Memory B cell (primary cell): ENCODE data around the gene NRF1.

Experiments
- ATAC-seq: fragments of 150-1000 bp; cut with Tn5 transposase; 2 replicates; pipeline ENCODE4 v1.10.0; 2021; ENCODE audit warnings: low read depth, mild to moderate bottlenecking, moderate library complexity
- DNase-seq, 2 donors: peaks; one replicate each; pipeline ENCODE4 v3.0.0; 2022; ENCODE audit warnings: low spot score in 2 of 2
- H3K27ac Mint-ChIP-seq: one replicate; pipeline ENCODE4 v1.8.0; 2022; ENCODE audit warnings: mild to moderate bottlenecking, moderate library complexity, mixed read lengths
- H3K27me3 Mint-ChIP-seq: one replicate; pipeline ENCODE4 v1.8.0; 2022; ENCODE audit warnings: mixed read lengths
- H3K36me3 Mint-ChIP-seq: one replicate; pipeline ENCODE4 v1.8.0; 2022; ENCODE audit warnings: mild to moderate bottlenecking, mixed read lengths
- H3K4me1 Mint-ChIP-seq: one replicate; pipeline ENCODE4 v1.8.0; 2022; ENCODE audit warnings: mixed read lengths
- H3K4me3 Mint-ChIP-seq: one replicate; pipeline ENCODE4 v1.8.0; 2022; ENCODE audit warnings: mild to moderate bottlenecking, moderate library complexity, mixed read lengths
- H3K9me3 Mint-ChIP-seq: one replicate; pipeline ENCODE4 v1.8.0; 2022; ENCODE audit warnings: mixed read lengths

NRF1 gene

DNA sequence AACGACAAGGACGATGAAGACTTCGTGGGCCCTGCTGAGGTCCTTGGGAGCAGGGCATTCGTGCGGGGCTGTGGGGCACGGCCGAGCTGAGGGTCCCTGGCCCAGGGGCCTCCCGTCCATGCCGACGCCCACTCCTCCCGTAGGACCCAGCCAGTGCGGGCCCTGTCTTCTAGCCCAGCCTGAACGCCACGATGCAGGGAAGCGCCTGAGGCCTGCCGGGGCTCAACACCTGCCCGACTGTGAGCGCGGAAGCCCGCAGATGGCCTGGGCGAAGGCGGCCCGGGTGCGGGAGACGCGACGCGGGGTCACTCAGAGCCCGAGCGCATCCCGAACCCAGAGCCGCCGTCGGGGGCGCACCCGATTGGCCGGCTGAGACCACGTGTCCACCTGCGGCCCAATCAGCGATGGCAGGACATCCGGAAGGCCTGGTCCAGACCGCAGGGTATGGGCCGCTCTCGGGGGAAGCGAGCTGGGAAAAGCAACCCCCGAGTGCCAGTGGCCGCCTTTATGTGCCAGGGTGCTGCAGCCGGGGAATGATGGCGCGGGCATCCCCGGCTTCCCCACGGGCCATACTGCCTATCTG, 151.0 kb downstream of the NRF1 start:
- no peak for DNase-seq
- peaks cover 5% of the 10 kb centered on the region for H3K4me1 Mint-ChIP-seq
- H3K4me3 Mint-ChIP-seq, result no peak overlapping the region
- H3K36me3 Mint-ChIP-seq, result peaks cover 2% of the 10 kb centered on the region
- no peak for ATAC-seq
- H3K27me3 Mint-ChIP-seq, result peaks cover 2% of the 10 kb centered on the region
- H3K9me3 Mint-ChIP-seq, result no peaks in the 10 kb centered on the region
- H3K27ac Mint-ChIP-seq, result no peak overlapping the region

- no peak for DNase-seq
- Mint-ChIP-seq H3K27ac (no peak overlapping the region), H3K4me3 (no peak overlapping the region), H3K9me3 (no peaks in the 10 kb centered on the region), H3K4me1 (peaks cover 5% of the 10 kb centered on the region), H3K36me3 (no peaks in the 10 kb centered on the region), H3K27me3 (peaks cover 2% of the 10 kb centered on the region)
- no peak for ATAC-seq
Observed at GRCh38 chr7:129764247-129765084, 152.9 kb downstream of the NRF1 start.

DNA sequence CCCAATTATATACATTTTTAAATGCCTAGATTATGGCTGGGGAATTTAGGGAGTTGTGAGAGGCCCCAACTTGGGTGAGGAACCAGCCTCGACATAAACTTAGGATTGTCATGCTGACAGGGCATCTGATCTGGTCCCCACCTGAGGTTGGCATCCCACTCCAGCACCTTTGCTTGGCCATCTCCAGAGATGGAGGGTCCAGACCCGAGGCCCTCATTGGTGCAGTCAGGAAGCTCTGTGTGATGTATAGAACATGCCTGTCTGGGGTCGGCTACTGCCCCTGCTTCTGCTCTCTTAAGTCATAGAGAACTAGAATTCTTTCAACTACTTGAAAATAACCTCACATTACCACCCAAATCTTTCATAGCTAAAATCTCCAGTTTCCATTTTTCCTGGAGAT, 153.8 kb downstream of the NRF1 start:
- H3K27ac Mint-ChIP-seq, result no peak overlapping the region
- no peaks in the 10 kb centered on the region for H3K9me3 Mint-ChIP-seq
- no peak for ATAC-seq
- H3K27me3 Mint-ChIP-seq, result peaks cover 2% of the 10 kb centered on the region
- no peak for DNase-seq
- H3K4me1 Mint-ChIP-seq, result peaks cover 5% of the 10 kb centered on the region
- no peak overlapping the region for H3K4me3 Mint-ChIP-seq
- no peaks in the 10 kb centered on the region for H3K36me3 Mint-ChIP-seq

DNA sequence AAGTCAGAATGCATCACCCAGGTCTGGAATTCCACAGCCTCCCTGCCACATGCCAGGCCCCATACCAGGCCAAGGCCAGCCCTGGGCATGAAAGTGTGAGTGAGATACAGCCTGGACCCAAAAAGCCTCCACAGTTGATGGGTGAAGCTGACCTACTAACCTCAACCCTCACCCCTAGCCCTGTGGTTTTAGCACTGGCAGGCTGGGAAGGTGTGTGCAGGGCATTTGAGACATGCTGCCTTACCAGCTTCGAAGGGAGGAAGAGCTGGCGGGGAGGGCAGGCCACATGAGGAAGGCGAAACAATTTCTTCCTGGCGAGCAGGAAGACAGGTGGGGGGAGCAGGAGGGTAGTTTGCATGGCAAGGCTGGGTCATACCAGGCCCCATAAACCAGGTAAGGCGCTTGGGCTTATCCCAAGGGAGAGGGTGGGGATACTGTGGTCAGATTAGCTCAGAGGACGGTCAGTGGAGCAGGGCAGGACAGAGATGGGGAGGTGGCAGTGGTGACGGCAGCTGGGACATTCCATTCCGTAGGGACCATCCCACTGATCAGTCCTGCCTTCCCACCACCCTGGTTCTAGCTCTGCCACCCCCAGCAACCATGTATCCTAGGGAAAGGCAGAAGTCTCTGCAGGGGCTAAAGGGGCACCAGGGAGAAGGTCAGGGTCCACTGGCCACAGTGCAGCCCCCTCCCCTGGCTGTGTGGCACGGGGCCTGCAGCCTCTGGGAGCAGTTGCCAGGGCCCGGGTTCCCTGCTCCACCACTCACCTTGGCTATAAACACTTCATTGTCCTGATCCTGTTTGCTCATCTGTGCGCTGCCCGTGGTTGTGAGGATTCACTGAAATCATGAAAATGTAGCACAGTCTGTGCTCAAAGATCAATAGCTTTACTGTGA, 155.8 kb downstream of the NRF1 start:
- H3K27ac Mint-ChIP-seq, result no peak overlapping the region
- peaks cover 5% of the 10 kb centered on the region for H3K4me1 Mint-ChIP-seq
- H3K4me3 Mint-ChIP-seq, result no peak overlapping the region
- DNase-seq (no peak), ATAC-seq (no peak)
- peaks cover 2% of the 10 kb centered on the region for H3K27me3 Mint-ChIP-seq
- no peaks in the 10 kb centered on the region for H3K9me3 Mint-ChIP-seq
- no peaks in the 10 kb centered on the region for H3K36me3 Mint-ChIP-seq

- DNase-seq (no peak), ATAC-seq (no peak)
- peaks cover 2% of the 10 kb centered on the region for H3K27me3 Mint-ChIP-seq
- no peak overlapping the region for H3K4me3 Mint-ChIP-seq
- no peaks in the 10 kb centered on the region for H3K36me3 Mint-ChIP-seq
- peaks cover 5% of the 10 kb centered on the region for H3K4me1 Mint-ChIP-seq
- H3K9me3 Mint-ChIP-seq, result no peaks in the 10 kb centered on the region
- H3K27ac Mint-ChIP-seq, result no peak overlapping the region
Observed at GRCh38 chr7:129768614-129769399, 157.3 kb downstream of the NRF1 start.

DNA sequence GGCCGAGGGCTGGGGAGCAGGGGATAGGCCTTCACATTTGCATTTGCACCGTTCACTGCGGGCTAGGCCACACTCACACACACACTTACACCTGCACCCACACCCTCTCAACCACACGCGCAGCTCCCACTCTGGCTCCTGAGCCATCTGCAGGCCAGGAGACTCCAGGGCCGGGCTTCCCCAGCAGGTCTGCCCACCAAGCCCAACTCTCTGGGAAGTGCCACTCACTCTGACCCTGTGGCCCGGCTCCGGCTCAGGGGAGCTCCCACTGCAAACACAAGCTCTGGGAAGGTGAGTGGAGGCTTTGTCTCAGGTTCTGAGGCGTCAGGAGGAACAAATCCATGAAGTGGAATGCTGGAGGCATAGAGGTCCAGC, 157.9 kb downstream of the NRF1 start:
- H3K36me3 Mint-ChIP-seq, result no peaks in the 10 kb centered on the region
- peaks cover 5% of the 10 kb centered on the region for H3K4me1 Mint-ChIP-seq
- no peak overlapping the region for H3K4me3 Mint-ChIP-seq
- H3K27ac Mint-ChIP-seq, result no peak overlapping the region
- ATAC-seq (no peak), DNase-seq (no peak)
- no peaks in the 10 kb centered on the region for H3K9me3 Mint-ChIP-seq
- peaks cover 2% of the 10 kb centered on the region for H3K27me3 Mint-ChIP-seq

DNA sequence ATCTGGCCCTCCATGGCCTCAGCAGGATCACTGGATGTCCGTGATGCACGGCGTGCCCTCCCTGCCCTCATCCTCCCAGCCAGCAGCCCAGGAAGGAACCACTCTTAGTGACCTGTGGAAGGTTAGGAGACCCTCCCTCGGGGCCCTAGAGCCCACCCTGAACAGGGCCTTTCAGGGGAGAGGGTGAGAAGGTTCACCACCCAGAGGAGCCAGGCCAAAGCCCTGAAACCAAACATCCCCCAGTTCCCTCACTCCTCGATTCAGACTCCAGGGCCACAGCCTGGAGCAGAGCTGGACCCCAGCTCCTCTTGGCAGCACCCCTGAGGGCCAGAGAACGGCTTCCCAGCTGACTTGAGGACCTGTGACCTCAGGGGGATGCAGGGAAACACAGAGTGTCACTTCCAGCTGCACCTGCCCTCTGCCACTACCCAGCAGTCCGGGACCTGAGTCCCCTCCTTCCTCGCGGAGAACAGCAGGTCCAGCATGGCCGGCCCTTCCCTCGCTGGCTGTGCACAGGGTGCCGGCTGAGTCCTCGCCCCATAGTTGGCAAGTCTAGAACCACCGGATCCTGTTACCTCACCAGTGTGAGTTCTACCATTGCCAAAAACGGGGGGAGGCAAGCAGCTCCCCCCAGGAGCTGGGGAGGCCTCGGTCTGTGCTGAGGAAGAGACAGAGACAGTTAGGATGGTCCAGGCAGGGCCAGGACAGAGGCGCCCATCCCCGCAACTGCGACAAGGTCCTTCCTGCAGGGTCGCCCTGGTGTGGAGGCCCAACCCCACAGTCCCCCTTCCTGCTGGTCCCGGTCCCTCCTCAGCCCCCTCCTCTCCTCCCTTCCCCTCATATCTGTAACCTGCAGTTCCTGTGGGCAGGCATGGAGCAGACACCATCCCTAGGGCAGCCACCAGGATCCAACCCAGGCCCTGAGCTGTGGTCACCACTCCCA, 158.6 kb downstream of the NRF1 start:
- Mint-ChIP-seq H3K4me3 (no peak overlapping the region), H3K36me3 (no peaks in the 10 kb centered on the region), H3K27ac (no peak overlapping the region), H3K4me1 (peaks cover 5% of the 10 kb centered on the region), H3K27me3 (peaks cover 2% of the 10 kb centered on the region), H3K9me3 (no peaks in the 10 kb centered on the region)
- DNase-seq (no peak), ATAC-seq (no peak)

GRCh38 chr7:129771201-129771927, 159.8 kb downstream of the NRF1 start:
- Mint-ChIP-seq H3K27ac (no peak overlapping the region), H3K4me3 (no peak overlapping the region), H3K9me3 (no peaks in the 10 kb centered on the region), H3K4me1 (peaks cover 5% of the 10 kb centered on the region), H3K27me3 (peaks cover 3% of the 10 kb centered on the region), H3K36me3 (no peaks in the 10 kb centered on the region)
- no peak for ATAC-seq
- no peak for DNase-seq

- ATAC-seq, result no peak
Observed at GRCh38 chr7:129771928-129772479, 160.5 kb downstream of the NRF1 start.

DNA sequence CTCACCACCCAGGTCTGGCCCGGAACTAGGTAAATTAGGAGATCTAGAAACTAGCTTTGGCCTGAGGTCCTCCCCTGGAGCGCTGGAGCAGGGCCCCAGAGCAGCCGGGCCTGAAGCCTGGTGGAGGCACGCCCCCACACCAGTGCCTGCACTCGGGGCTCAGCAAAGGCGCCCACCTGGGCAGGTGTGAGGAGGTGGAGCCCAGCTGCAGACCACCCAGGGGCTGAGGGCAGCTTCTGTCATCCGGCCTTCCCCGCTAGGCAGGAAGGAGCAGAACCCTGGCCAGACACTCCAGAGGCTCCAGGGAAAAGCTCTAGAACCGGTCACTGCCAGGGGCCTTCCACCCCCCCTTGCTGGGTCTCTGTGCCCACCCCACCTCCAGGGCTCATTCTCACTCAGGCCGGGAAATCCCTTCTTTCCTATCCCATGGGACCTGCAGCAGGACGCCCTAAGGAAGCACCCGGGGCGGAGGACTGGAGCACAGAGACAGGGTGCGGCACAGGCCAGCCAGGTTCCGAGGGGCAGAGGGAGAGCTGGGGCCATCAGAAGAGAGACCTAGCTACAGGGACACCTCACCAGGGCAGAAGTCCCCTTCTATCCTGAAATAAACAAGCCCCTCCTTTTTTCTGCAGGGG, 161.2 kb downstream of the NRF1 start:
- ATAC-seq (no peak), DNase-seq (no peak)
- no peak overlapping the region for H3K4me3 Mint-ChIP-seq
- no peaks in the 10 kb centered on the region for H3K4me1 Mint-ChIP-seq
- H3K36me3 Mint-ChIP-seq, result no peaks in the 10 kb centered on the region
- no peak overlapping the region for H3K27ac Mint-ChIP-seq
- H3K27me3 Mint-ChIP-seq, result peaks cover 2% of the 10 kb centered on the region
- no peaks in the 10 kb centered on the region for H3K9me3 Mint-ChIP-seq

More at GRCh38 chr7:129771928-129772479, 160.5 kb downstream of the NRF1 start:
- Mint-ChIP-seq H3K9me3 (no peaks in the 10 kb centered on the region), H3K27me3 (peaks cover 3% of the 10 kb centered on the region), H3K4me1 (peaks cover 4% of the 10 kb centered on the region), H3K36me3 (no peaks in the 10 kb centered on the region), H3K27ac (no peak overlapping the region), H3K4me3 (no peak overlapping the region)
- no peak for DNase-seq

DNA sequence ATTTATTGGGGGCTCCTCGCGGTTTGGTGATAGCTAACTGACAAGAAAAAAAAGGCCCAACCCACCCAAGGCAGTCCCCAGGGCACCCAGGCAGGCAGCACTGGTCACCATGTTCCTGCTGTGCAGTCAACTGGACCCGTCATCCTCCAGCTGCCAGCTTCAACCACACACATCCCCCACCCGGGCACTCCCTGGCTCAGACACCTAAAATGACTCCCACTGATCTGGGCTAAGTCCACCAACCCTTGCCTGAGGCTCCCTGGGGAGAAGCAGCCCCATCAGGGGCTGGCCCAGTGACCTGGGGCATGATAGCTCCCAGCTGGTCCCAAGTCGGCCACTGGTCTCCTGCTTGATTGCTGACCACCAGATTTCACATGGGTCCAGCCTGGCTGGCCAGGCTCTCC, 161.8 kb downstream of the NRF1 start:
- Mint-ChIP-seq H3K36me3 (no peaks in the 10 kb centered on the region), H3K27ac (no peak overlapping the region), H3K9me3 (no peaks in the 10 kb centered on the region), H3K4me1 (no peaks in the 10 kb centered on the region), H3K4me3 (no peak overlapping the region), H3K27me3 (peaks cover 5% of the 10 kb centered on the region)
- ATAC-seq (peak; percentile 53), DNase-seq (no peak)

DNA sequence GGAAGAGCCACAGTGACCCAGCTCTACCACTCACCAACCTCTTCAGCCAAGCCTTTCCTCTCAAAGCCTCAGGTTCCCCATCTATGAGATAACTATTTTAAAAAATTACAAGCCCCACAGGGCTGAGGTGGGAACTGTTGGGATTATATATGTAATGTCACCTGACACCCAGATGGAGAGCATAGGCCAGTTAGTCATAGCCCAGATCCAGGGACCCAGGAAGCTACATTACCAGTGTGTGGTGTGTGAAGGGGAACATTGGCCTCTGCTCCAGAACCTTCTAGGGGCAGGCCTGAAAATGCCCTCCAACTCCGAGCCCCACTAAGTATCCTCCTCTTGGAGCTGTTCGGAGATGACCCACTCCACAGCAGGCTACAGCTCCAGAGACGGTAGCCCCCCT, 162.4 kb downstream of the NRF1 start:
- no peaks in the 10 kb centered on the region for H3K36me3 Mint-ChIP-seq
- no peak for ATAC-seq
- no peak overlapping the region for H3K4me3 Mint-ChIP-seq
- H3K9me3 Mint-ChIP-seq, result no peaks in the 10 kb centered on the region
- no peak for DNase-seq
- peaks cover 3% of the 10 kb centered on the region for H3K4me1 Mint-ChIP-seq
- H3K27ac Mint-ChIP-seq, result no peak overlapping the region
- H3K27me3 Mint-ChIP-seq, result peaks cover 5% of the 10 kb centered on the region
